GM19372 (cell line): ENCODE results near the gene TMEM51.

Experiments
- ATAC-seq: cut with Tn5 transposase; IDR thresholded peaks from one replicate; pipeline ENCODE4 v1.9.1; 2021; ENCODE audit warnings: mild to moderate bottlenecking, low read depth, moderate library complexity; ENCODE audit not compliant: unreplicated experiment

The TMEM51 gene

DNA sequence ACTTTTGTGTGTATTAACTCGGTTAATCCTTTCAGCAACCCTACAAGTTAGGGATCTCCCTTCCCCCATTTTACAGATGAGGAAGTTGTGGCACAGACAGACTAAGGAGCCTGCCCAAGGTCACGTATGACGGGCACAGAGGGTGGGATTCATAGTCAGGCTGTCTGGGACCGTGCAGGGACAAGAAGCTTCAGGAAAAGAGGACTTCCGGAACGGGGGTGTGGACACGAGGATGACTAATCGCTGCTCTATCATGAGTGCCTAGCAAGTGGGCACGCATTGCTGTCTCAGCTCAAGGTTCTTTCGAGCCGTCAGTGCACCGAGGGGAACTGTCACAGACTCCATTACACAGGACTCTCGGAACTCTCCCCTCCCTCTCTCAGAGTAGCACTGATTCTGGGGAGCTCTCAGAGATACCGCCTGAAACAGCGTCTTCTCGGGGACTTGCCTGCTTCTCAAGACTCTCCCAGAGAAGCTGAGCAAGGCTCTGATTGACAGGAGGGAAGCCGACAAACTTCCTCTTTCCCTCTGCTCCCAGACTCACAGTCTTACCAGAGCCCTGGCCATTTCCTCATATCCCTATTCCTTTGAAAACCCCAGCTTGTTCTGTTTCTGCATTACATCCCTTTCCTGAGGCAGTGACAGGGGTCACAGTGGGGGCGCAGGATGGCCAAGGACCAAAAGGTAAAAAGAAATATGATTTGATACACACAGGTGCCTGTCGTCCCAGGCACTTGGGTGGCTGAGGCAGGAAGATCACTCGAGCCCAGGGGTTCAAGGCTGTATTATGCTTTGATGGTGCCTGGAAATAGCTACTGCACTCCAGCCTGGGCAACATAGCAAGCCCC lies 107.8 kb downstream of the TMEM51 start:
- ATAC-seq, result no peak

DNA sequence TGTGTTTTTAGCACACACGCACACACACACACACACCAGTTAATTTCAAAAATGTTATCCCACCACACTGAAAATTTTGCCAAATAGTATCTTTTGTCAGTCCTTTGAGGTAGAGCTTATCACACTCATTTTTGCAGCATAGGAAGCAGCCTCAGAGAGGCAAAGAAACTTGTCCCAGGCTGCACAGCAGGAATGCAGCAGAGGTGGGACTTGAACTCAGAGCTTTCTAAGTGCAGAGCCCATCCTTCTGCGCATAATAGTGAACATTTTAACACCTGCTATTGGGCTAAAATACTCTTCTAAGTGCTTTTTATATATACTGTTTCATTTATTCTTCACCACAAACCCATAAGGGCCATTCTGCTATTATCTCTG lies 108.4 kb downstream of the TMEM51 start:
- ATAC-seq, result no peak

DNA sequence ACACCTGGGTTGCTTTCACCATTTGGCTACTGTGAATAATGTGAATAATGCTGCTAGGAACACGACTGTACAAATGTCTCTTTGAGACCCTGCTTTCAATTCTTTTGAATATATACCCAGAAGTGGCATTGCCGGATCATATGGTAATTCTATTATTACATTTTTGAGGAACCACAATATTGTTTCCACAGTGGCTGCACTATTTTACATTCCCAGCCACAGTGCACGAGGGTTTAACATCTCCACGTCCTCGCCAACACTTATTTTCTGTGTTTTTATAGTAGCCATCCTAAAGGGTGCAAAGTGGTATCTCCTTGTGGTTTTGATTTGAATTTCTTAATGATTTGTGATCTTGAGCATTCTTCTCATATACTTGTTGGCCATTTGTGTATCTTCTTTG lies 109.2 kb downstream of the TMEM51 start:
- ATAC-seq, result no peak

DNA sequence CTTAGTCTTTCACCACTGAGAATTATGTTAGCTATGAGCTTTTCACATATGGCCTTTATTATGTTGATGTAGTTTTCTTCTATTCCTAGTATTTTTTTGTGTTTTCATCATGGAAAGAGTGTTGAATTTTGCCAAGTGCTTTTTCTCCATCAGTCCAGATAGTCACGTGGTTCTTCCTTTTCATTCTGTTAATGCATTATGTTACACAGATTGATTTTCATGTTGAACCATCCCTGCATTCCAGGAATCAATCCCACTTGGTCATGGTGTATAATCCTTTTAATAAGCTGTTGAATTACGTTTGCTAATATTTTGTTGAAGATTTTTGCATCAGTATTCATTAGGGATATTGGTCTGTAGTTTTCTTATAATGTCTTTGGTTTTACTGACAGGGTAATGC lies 111.2 kb downstream of the TMEM51 start:
- ATAC-seq, result no peak
